ENCODE data around the gene ABHD4. TPM values are rescaled to one million over a fixed set of nuclear protein-coding genes. Genes with fewer than 3 reads are reported as not detected.

The ABHD4 gene
- total and polyA plus RNA-seq, 4 donors: 9.0 to 32.9 (median 11.1) TPM

DNA sequence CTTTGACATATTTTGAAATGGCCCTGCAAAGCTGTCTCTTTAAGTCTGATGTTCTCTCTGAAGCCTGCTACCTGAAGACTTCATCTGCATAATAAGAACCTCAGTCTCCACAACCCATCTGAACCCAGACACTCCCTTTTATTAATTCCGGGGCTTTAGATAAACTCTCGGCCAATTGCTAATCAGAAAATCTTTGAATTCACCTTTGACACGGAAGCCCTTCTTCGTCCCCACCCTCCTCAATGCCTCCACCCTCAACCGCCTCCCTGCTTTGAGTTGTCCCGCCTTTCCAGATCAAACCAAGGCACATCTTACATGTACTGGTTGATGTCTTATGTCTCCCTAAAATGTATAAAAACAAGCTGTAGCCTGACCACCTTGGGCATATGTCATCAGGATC is 28.5 kb downstream of the ABHD4 start:
- Histone ChIP-seq H3K9me3 (ENCODE audit: control insufficient read depth in 4 of 4, low read length in 3 of 4) (peaks cover 0 to 1% (median 0%) of the 10 kb centered on the region in 4 donors), H3K27ac (ENCODE audit: low read depth in 1 of 2, low read length in 2 of 2) (no peak overlapping the region), H3K27me3 (ENCODE audit: control insufficient read depth in 4 of 4, insufficient read depth in 4 of 4, low read length in 3 of 4) (no peaks in the 10 kb centered on the region), H3K4me3 (ENCODE audit: low read depth in 1 of 3, low read length in 3 of 3) (no peak overlapping the region), H3K36me3 (ENCODE audit: control insufficient read depth in 4 of 4, insufficient read depth in 3 of 4, low read depth in 1 of 4, low read length in 3 of 4) (no peaks in the 10 kb centered on the region), H3K4me1 (ENCODE audit: control insufficient read depth in 4 of 4, insufficient read depth in 4 of 4, low read length in 3 of 4) (no peaks in the 10 kb centered on the region), H3K9ac (ENCODE audit: low read depth in 1 of 2, low read length in 2 of 2) (no peak overlapping the region)
- DNase-seq (ENCODE audit: low spot score): no peak
- WGBS: 86% methylated on average over 6 of the region's 6 CpGs
- no peak for TF ChIP-seq TAF1 (conservative IDR thresholded peaks at IDR 0.05)
- no peak for TF ChIP-seq NR2F2 (IDR thresholded peaks at IDR 0.05)
- TF ChIP-seq SP1 (IDR thresholded peaks at IDR 0.05): no peak
- TF ChIP-seq JUND (IDR thresholded peaks at IDR 0.05): no peak
- TF ChIP-seq, protein P1, sequence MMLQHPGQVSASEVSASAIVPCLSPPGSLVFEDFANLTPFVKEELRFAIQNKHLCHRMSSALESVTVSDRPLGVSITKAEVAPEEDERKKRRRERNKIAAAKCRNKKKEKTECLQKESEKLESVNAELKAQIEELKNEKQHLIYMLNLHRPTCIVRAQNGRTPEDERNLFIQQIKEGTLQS (IDR thresholded peaks at IDR 0.05): no peak
- TF ChIP-seq FOXA2 (IDR thresholded peaks at IDR 0.05): no peak
- TF ChIP-seq, protein P2, sequence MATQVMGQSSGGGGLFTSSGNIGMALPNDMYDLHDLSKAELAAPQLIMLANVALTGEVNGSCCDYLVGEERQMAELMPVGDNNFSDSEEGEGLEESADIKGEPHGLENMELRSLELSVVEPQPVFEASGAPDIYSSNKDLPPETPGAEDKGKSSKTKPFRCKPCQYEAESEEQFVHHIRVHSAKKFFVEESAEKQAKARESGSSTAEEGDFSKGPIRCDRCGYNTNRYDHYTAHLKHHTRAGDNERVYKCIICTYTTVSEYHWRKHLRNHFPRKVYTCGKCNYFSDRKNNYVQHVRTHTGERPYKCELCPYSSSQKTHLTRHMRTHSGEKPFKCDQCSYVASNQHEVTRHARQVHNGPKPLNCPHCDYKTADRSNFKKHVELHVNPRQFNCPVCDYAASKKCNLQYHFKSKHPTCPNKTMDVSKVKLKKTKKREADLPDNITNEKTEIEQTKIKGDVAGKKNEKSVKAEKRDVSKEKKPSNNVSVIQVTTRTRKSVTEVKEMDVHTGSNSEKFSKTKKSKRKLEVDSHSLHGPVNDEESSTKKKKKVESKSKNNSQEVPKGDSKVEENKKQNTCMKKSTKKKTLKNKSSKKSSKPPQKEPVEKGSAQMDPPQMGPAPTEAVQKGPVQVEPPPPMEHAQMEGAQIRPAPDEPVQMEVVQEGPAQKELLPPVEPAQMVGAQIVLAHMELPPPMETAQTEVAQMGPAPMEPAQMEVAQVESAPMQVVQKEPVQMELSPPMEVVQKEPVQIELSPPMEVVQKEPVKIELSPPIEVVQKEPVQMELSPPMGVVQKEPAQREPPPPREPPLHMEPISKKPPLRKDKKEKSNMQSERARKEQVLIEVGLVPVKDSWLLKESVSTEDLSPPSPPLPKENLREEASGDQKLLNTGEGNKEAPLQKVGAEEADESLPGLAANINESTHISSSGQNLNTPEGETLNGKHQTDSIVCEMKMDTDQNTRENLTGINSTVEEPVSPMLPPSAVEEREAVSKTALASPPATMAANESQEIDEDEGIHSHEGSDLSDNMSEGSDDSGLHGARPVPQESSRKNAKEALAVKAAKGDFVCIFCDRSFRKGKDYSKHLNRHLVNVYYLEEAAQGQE (IDR thresholded peaks at IDR 0.05): no peak
- TF ChIP-seq, protein P3, sequence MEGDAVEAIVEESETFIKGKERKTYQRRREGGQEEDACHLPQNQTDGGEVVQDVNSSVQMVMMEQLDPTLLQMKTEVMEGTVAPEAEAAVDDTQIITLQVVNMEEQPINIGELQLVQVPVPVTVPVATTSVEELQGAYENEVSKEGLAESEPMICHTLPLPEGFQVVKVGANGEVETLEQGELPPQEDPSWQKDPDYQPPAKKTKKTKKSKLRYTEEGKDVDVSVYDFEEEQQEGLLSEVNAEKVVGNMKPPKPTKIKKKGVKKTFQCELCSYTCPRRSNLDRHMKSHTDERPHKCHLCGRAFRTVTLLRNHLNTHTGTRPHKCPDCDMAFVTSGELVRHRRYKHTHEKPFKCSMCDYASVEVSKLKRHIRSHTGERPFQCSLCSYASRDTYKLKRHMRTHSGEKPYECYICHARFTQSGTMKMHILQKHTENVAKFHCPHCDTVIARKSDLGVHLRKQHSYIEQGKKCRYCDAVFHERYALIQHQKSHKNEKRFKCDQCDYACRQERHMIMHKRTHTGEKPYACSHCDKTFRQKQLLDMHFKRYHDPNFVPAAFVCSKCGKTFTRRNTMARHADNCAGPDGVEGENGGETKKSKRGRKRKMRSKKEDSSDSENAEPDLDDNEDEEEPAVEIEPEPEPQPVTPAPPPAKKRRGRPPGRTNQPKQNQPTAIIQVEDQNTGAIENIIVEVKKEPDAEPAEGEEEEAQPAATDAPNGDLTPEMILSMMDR (IDR thresholded peaks at IDR 0.05; ENCODE audit: low read depth, low read length, missing input control): no peak
- TF ChIP-seq FOXA1 (IDR thresholded peaks at IDR 0.05): no peak
- TF ChIP-seq RAD21 (IDR thresholded peaks at IDR 0.05): no peak
- no peak for TF ChIP-seq YY1 (IDR thresholded peaks at IDR 0.05)
- TF ChIP-seq EGR1 (IDR thresholded peaks at IDR 0.05; ENCODE audit: low read depth in 2 of 2): no peak
- no peak for TF ChIP-seq HNF4A (conservative IDR thresholded peaks at IDR 0.05)
- TF ChIP-seq, protein P4, sequence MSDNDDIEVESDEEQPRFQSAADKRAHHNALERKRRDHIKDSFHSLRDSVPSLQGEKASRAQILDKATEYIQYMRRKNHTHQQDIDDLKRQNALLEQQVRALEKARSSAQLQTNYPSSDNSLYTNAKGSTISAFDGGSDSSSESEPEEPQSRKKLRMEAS (IDR thresholded peaks at IDR 0.05): no peak
- TF ChIP-seq, protein P5, sequence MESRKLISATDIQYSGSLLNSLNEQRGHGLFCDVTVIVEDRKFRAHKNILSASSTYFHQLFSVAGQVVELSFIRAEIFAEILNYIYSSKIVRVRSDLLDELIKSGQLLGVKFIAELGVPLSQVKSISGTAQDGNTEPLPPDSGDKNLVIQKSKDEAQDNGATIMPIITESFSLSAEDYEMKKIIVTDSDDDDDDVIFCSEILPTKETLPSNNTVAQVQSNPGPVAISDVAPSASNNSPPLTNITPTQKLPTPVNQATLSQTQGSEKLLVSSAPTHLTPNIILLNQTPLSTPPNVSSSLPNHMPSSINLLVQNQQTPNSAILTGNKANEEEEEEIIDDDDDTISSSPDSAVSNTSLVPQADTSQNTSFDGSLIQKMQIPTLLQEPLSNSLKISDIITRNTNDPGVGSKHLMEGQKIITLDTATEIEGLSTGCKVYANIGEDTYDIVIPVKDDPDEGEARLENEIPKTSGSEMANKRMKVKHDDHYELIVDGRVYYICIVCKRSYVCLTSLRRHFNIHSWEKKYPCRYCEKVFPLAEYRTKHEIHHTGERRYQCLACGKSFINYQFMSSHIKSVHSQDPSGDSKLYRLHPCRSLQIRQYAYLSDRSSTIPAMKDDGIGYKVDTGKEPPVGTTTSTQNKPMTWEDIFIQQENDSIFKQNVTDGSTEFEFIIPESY (IDR thresholded peaks at IDR 0.05): no peak

Measured in liver (tissue), 9 donors.